ENCODE measurements around the gene HMGB1.

The HMGB1 gene

DNA sequence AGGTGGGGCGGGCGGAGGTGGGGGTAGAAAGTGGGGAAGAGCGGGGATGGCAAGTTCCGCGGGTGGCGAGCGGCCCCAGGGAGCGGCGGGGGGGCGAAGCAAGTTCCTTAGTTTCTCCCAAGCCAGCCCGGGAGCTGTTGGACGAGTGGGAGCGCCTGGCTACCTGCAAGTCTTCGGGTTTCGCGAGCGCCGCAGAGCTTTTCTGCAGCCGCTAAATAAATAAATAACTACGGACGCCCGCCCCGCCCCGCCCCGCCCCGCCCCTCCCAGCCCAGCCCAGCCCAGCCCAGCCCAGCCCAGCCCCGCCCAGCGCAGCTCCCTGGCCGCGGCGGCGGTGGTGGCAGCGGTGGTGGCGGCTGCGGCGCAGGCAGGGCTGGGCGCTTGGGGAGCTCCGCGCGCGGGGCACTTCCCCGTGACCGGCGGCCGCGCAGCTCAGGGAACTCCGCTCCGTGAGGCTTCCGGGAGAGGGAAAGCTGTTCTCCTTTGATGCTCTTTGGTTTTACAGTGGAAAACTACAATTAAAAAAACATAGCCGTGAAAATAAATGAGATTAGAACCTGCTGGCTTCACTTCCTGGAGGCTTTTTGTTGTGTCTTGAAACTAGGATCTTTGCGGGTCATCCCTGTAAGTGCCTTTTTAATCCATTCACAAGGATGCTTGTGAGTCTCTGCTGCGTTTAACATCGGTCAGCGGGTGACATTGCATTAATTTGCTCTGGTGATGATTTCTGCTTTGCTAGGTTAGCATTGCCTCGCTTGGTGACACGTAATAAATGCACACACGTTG lies 43.5 kb downstream of the HMGB1 start, which contains the start of gene UBE2L5:
Gene UBE2L5, plus strand, starts transcription at position 440 of the 786 bp plus-strand sequence. CDS start 5,498 bp downstream, outside the sequence.
- DNase-seq, result peak; percentile 82
- H2BK5ac ChIP-seq (ENCODE audit: low read depth, low read length, poor library complexity, severe bottlenecking), result peak within 1 kb of the TSS; percentile 92
- peak within 1 kb of the TSS in 1 of 2 experiments; percentile 83 for H2BK12ac ChIP-seq (ENCODE audit: low read length in 2 of 2)
- H2AFZ ChIP-seq (ENCODE audit: low read depth, low read length), result peak within 1 kb of the TSS; percentile 58
- under 1% methylated on average over 25 of the region's 57 CpGs for WGBS
- H3K9ac ChIP-seq (ENCODE audit: low read length), result peak within 1 kb of the TSS; percentile 95
- peak within 1 kb of the TSS in 1 of 2 experiments; percentile 85 for H3K4ac ChIP-seq (ENCODE audit: low read depth in 1 of 2, low read length in 2 of 2)
- H3K27ac ChIP-seq (ENCODE audit: low read length, poor library complexity, severe bottlenecking), result peak within 1 kb of the TSS; percentile 95
- no peaks in the 10 kb centered on the region for H3K9me3 ChIP-seq (ENCODE audit: control insufficient read depth, low read length)
- H3K36me3 ChIP-seq (ENCODE audit: control insufficient read depth in 1 of 2, insufficient read depth in 2 of 2, low read depth in 1 of 2, low read length in 2 of 2), result no peaks in the 10 kb centered on the region
- H2BK15ac ChIP-seq (ENCODE audit: low read depth, poor library complexity, severe bottlenecking), result peak within 1 kb of the TSS; percentile 34
- peak within 1 kb of the TSS; percentile 59 to 83 for H3K18ac ChIP-seq (ENCODE audit: low read depth in 1 of 2, low read length in 2 of 2)
- no peaks in the 10 kb centered on the region for H3K27me3 ChIP-seq (ENCODE audit: control insufficient read depth in 1 of 2, insufficient read depth in 1 of 2, low read length in 2 of 2)
- no peak within 1 kb of the TSS for H3K14ac ChIP-seq (ENCODE audit: low read length in 2 of 2)
- no peak within 1 kb of the TSS for H4K91ac ChIP-seq (ENCODE audit: low read length)
- H3K79me1 ChIP-seq (replicated peaks; ENCODE audit: low read length, poor library complexity, severe bottlenecking), result peaks cover 7% of the 10 kb centered on the region
- peak within 1 kb of the TSS; percentile 75 to 88 for H3K4me3 ChIP-seq (ENCODE audit: insufficient read depth in 1 of 2, low read depth in 1 of 2, low read length in 2 of 2)
- no peak within 1 kb of the TSS for H2AK5ac ChIP-seq (ENCODE audit: low read length, severe bottlenecking)
- H4K8ac ChIP-seq (ENCODE audit: low read length), result peak within 1 kb of the TSS; percentile 63
- H2BK120ac ChIP-seq (ENCODE audit: low read depth, low read length), result peak within 1 kb of the TSS; percentile 71
- peaks cover 8% of the 10 kb centered on the region for H3K4me1 ChIP-seq (ENCODE audit: control insufficient read depth, insufficient read depth, low read depth, low read length)
- peak within 1 kb of the TSS; percentile 88 for H3K4me2 ChIP-seq (ENCODE audit: low read length, poor library complexity, severe bottlenecking)
- H3K23ac ChIP-seq (ENCODE audit: low read length in 2 of 2), result no peak within 1 kb of the TSS

DNA sequence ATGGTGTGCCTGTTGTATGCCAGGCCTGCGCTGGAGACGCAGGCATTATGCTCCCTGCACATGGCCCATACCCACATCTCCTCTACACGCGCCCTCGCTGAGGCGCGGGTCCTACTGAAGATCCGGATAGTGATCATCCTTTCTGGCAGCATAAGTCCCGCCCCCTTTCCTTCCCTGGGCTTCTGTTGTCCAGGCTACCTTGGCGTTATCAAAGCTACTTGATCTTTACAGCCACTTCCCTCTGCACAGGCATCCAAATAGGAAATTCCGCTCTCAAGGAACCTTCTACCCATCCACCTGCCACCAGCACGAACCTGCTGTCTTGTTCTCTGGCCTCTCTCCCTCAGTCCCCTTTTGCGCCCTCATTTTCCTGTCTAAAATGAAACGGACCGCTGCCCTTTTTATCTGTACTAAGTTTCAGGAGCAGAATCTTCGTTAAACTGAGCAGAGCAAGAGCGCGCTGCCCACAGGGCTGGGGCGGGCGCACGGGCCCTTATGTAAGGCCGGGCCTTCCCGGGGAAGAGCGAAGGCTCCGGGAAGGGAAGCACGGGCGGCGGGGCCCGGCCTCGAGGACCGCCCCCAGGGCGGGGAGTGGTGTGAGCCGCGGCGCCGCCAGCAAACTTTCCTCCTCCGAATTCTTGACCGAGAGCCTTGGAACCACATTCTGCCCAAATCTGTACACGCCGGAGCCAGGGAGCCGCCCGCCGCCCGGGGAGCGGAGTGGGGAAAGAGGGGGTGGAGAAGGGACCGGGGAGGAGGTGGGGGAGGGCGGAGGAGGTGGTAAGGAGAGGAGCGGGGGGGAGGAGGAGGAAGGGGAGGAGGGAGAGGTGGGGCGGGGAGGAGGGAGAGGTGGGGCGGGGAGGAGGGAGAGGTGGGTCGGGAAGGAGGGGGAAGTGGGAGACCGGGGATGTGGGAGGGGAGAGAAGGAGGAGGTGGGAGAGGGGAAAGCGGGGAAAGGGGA lies 44.4 kb downstream of the HMGB1 start:
- peaks cover 8% of the 10 kb centered on the region for H3K4me1 ChIP-seq (ENCODE audit: control insufficient read depth, insufficient read depth, low read depth, low read length)
- H3K4me3 ChIP-seq (ENCODE audit: insufficient read depth in 1 of 2, low read depth in 1 of 2, low read length in 2 of 2), result peak overlapping the region; percentile 62 to 88
- no peaks in the 10 kb centered on the region for H3K9me3 ChIP-seq (ENCODE audit: control insufficient read depth, low read length)
- H2AK5ac ChIP-seq (ENCODE audit: low read length, severe bottlenecking), result peak overlapping the region; percentile 12
- 7% methylated on average over 40 of the region's 53 CpGs for WGBS
- H3K4ac ChIP-seq (ENCODE audit: low read depth in 1 of 2, low read length in 2 of 2), result peak overlapping the region in 1 of 2 experiments; percentile 85
- peak overlapping the region; percentile 95 for H3K27ac ChIP-seq (ENCODE audit: low read length, poor library complexity, severe bottlenecking)
- no peaks in the 10 kb centered on the region for H3K27me3 ChIP-seq (ENCODE audit: control insufficient read depth in 1 of 2, insufficient read depth in 1 of 2, low read length in 2 of 2)
- H2BK5ac ChIP-seq (ENCODE audit: low read depth, low read length, poor library complexity, severe bottlenecking), result peak overlapping the region; percentile 92
- no peak overlapping the region for H3K23ac ChIP-seq (ENCODE audit: low read length in 2 of 2)
- DNase-seq, result peak; percentile 91
- H2AFZ ChIP-seq (ENCODE audit: low read depth, low read length), result peak overlapping the region; percentile 58
- no peaks in the 10 kb centered on the region for H3K36me3 ChIP-seq (ENCODE audit: control insufficient read depth in 1 of 2, insufficient read depth in 2 of 2, low read depth in 1 of 2, low read length in 2 of 2)
- H2BK120ac ChIP-seq (ENCODE audit: low read depth, low read length), result peak overlapping the region; percentile 71
- no peak overlapping the region for H4K91ac ChIP-seq (ENCODE audit: low read length)
- peak overlapping the region; percentile 88 for H3K4me2 ChIP-seq (ENCODE audit: low read length, poor library complexity, severe bottlenecking)
- H2BK12ac ChIP-seq (ENCODE audit: low read length in 2 of 2), result peak overlapping the region in 1 of 2 experiments; percentile 61
- H3K14ac ChIP-seq (ENCODE audit: low read length in 2 of 2), result no peak overlapping the region
- peak overlapping the region; percentile 53 for H4K8ac ChIP-seq (ENCODE audit: low read length)
- peak overlapping the region; percentile 34 for H2BK15ac ChIP-seq (ENCODE audit: low read depth, poor library complexity, severe bottlenecking)
- peak overlapping the region; percentile 95 for H3K9ac ChIP-seq (ENCODE audit: low read length)
- H3K18ac ChIP-seq (ENCODE audit: low read depth in 1 of 2, low read length in 2 of 2), result peak overlapping the region in 1 of 2 experiments; percentile 83
- H3K79me1 ChIP-seq (replicated peaks; ENCODE audit: low read length, poor library complexity, severe bottlenecking), result peaks cover 7% of the 10 kb centered on the region

DNA sequence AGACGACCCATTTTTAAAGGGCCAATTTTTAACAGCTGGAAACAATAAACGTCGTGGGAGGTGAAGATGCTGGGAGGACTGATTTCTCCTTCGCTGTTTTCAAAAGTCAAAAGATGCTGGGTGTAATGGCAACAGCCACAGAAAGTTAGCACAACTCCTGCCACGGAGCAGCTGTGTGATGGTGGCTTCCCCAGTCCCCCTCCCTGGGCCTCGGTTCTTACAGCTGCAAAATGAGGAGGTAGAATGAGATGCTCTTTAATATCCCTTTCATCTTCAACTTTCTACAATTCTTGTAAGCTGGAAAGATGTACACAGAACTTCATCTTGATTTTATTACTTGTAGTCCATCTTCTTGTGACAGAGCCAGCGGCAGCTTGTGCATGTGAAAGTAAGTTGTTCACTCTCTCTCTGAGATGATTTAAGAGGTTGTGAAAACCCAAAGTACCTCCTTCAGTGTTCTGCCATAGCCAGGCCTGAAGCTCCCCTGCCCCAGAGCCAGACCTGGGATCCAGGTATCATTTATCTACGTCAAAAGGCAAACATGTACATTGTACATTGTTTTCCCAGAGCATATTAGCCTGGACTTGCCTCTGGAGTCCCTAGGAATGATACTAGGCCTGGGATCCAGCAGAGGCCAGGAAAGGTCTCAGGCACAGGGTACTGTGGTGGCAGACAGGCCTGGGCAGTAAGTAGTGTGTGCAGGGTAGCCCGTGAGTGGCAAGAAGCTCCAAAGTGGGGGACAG lies 46.8 kb downstream of the HMGB1 start:
- Histone ChIP-seq H3K4me1 (ENCODE audit: control insufficient read depth, insufficient read depth, low read depth, low read length) (peaks cover 9% of the 10 kb centered on the region), H4K91ac (ENCODE audit: low read length) (no peak overlapping the region), H2BK120ac (ENCODE audit: low read depth, low read length) (no peak overlapping the region), H3K18ac (ENCODE audit: low read depth in 1 of 2, low read length in 2 of 2) (no peak overlapping the region), H3K36me3 (ENCODE audit: control insufficient read depth in 1 of 2, insufficient read depth in 2 of 2, low read depth in 1 of 2, low read length in 2 of 2) (no peaks in the 10 kb centered on the region), H3K4me3 (ENCODE audit: insufficient read depth in 1 of 2, low read depth in 1 of 2, low read length in 2 of 2) (no peak overlapping the region), H2AK5ac (ENCODE audit: low read length, severe bottlenecking) (peak overlapping the region; percentile 47), H3K14ac (ENCODE audit: low read length in 2 of 2) (no peak overlapping the region), H3K4ac (ENCODE audit: low read depth in 1 of 2, low read length in 2 of 2) (no peak overlapping the region), H2BK15ac (ENCODE audit: low read depth, poor library complexity, severe bottlenecking) (no peak overlapping the region), H2AFZ (ENCODE audit: low read depth, low read length) (no peak overlapping the region), H4K8ac (ENCODE audit: low read length) (no peak overlapping the region), H3K23ac (ENCODE audit: low read length in 2 of 2) (no peak overlapping the region), H3K9ac (ENCODE audit: low read length) (no peak overlapping the region), H3K79me1 (replicated peaks; ENCODE audit: low read length, poor library complexity, severe bottlenecking) (peaks cover 5% of the 10 kb centered on the region), H3K4me2 (ENCODE audit: low read length, poor library complexity, severe bottlenecking) (no peak overlapping the region), H3K27me3 (ENCODE audit: control insufficient read depth in 1 of 2, insufficient read depth in 1 of 2, low read length in 2 of 2) (no peaks in the 10 kb centered on the region), H2BK12ac (ENCODE audit: low read length in 2 of 2) (no peak overlapping the region), H3K27ac (ENCODE audit: low read length, poor library complexity, severe bottlenecking) (no peak overlapping the region), H3K9me3 (ENCODE audit: control insufficient read depth, low read length) (no peaks in the 10 kb centered on the region), H2BK5ac (ENCODE audit: low read depth, low read length, poor library complexity, severe bottlenecking) (no peak overlapping the region)
- 88% methylated on average over 7 of the region's 9 CpGs for WGBS
- no peak for DNase-seq

Measured in mesenchymal stem cell (in vitro differentiated cells and primary cell).